ENCODE measurements around the gene STIMATE.

STIMATE gene

DNA sequence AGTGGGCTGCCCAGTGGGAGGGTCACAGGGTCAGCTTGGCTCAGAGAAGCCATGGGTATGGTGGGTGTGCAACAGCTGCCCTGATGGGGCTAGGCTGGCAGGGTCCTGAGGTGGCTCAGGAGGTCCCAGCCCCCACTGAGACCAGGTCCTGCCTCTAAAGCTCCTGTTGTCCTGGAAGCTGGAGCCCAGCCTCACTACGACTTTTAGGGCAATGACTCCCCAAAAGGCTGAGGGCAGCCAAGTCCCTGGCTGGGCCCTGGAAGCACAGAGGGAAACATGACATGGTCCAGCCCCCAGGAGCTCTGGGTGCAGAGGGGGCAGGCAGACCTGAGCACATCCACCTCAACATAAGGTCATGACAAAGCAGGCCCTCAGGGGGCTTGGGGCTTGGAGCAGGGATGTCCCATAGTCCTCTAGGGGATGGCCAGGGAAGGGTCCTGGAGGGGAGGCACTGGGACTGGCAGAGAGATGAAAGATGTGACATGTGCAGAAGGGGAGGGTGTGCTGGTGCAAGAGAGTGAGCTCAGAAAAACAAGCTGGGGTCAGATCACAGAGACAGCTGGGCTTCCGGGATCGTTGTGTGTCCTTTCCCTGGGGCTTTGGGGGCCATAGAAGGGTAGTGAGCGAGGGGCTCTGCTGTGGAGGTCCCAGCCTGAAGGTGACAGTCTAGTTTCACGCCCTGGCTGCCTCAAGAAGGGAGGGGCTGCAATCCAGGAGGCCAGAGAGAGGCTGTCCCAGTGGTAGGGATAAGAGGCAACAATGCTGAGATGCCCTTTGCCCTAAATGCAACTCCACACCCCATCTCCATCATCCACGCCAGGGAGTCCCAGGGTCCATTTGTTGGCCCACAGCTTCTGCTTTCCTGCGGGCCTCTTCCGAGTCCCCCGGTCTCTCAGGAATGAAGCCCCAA, 103.4 kb downstream of the STIMATE start:
- no peak for TF ChIP-seq POLR2AphosphoS5 (IDR thresholded peaks at IDR 0.05; ENCODE audit: low read depth, low read length)
- no peak for TF ChIP-seq FOXP2 (optimal IDR thresholded peaks at IDR 0.05; ENCODE audit: borderline replicate concordance, extremely low read depth, extremely low read length, insufficient read depth)
- TF ChIP-seq SIN3A (IDR thresholded peaks at IDR 0.05; ENCODE audit: borderline replicate concordance, insufficient read depth, low read length), result no peak
- TF ChIP-seq TAF1 (IDR thresholded peaks at IDR 0.05; ENCODE audit: borderline replicate concordance, insufficient read depth, low read length), result no peak
- TF ChIP-seq, protein P1, sequence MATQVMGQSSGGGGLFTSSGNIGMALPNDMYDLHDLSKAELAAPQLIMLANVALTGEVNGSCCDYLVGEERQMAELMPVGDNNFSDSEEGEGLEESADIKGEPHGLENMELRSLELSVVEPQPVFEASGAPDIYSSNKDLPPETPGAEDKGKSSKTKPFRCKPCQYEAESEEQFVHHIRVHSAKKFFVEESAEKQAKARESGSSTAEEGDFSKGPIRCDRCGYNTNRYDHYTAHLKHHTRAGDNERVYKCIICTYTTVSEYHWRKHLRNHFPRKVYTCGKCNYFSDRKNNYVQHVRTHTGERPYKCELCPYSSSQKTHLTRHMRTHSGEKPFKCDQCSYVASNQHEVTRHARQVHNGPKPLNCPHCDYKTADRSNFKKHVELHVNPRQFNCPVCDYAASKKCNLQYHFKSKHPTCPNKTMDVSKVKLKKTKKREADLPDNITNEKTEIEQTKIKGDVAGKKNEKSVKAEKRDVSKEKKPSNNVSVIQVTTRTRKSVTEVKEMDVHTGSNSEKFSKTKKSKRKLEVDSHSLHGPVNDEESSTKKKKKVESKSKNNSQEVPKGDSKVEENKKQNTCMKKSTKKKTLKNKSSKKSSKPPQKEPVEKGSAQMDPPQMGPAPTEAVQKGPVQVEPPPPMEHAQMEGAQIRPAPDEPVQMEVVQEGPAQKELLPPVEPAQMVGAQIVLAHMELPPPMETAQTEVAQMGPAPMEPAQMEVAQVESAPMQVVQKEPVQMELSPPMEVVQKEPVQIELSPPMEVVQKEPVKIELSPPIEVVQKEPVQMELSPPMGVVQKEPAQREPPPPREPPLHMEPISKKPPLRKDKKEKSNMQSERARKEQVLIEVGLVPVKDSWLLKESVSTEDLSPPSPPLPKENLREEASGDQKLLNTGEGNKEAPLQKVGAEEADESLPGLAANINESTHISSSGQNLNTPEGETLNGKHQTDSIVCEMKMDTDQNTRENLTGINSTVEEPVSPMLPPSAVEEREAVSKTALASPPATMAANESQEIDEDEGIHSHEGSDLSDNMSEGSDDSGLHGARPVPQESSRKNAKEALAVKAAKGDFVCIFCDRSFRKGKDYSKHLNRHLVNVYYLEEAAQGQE (IDR thresholded peaks at IDR 0.05; ENCODE audit: insufficient read depth in 1 of 2, low read depth in 2 of 2, low read length in 2 of 2), result no peak

DNA sequence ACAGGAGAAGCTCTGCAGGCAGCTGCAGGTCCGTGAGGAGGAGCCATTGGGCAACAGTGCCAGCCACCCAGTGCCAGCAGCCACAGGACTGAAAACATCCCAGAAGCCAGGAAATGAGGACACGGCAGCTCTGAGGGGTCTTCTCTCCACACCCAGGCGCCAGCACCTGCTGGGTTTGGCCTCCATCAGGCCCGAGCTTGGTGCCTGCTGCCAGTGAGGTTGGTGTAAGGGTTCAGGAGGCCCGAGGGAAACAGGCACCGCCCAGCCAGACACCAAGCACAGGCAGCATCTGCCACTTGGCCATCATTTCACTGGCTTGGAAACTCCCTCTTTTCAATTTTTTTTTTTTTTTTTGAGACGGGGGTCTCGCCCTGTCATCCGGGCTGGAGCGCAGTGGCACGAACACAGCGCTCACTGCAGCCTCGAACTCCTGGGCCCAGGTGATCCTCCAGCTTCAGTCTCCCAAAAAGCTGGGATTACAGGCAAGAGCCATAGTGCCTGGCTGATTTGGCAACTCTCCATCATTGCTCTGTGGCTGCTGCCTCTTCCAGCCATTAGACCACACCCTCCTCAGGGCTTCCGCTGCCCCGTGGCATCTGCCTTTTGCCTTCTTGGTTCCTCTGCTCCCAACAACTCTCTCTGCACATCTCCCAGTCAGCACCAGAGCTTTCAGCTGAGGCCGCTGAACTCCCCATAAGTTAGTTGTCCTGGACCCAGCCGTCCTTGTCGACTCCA, 104.2 kb downstream of the STIMATE start:
- TF ChIP-seq, protein P1 (IDR thresholded peaks at IDR 0.05; ENCODE audit: insufficient read depth in 1 of 2, low read depth in 2 of 2, low read length in 2 of 2), result no peak
- TF ChIP-seq FOXP2 (optimal IDR thresholded peaks at IDR 0.05; ENCODE audit: borderline replicate concordance, extremely low read depth, extremely low read length, insufficient read depth) (no peak), POLR2AphosphoS5 (IDR thresholded peaks at IDR 0.05; ENCODE audit: low read depth, low read length) (no peak), TAF1 (IDR thresholded peaks at IDR 0.05; ENCODE audit: borderline replicate concordance, insufficient read depth, low read length) (no peak), SIN3A (IDR thresholded peaks at IDR 0.05; ENCODE audit: borderline replicate concordance, insufficient read depth, low read length) (no peak)

DNA sequence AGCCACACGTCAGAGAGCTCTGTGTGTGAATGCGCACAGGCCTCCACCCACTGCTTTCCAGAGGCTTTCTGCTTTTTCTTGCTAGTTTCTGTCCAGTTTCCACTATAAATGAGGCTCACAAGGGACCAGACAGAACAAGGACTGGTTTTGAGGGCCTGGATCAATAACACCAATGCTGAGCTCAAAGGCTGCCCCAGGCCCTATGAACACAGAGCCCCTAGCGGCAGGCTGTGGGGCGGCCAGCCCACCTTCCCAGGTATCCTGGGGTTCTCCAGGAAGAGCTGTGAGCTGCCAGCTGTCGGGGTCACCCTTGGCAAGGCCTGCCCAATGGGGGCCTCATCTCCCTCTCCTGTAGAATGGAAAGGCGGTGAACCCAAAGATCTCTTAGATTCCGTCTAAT, 104.9 kb downstream of the STIMATE start:
- TF ChIP-seq, protein P1 (IDR thresholded peaks at IDR 0.05; ENCODE audit: insufficient read depth in 1 of 2, low read depth in 2 of 2, low read length in 2 of 2), result no peak
- no peak for TF ChIP-seq TAF1 (IDR thresholded peaks at IDR 0.05; ENCODE audit: borderline replicate concordance, insufficient read depth, low read length)
- no peak for TF ChIP-seq POLR2AphosphoS5 (IDR thresholded peaks at IDR 0.05; ENCODE audit: low read depth, low read length)
- TF ChIP-seq FOXP2 (optimal IDR thresholded peaks at IDR 0.05; ENCODE audit: borderline replicate concordance, extremely low read depth, extremely low read length, insufficient read depth), result no peak
- TF ChIP-seq SIN3A (IDR thresholded peaks at IDR 0.05; ENCODE audit: borderline replicate concordance, insufficient read depth, low read length), result no peak

DNA sequence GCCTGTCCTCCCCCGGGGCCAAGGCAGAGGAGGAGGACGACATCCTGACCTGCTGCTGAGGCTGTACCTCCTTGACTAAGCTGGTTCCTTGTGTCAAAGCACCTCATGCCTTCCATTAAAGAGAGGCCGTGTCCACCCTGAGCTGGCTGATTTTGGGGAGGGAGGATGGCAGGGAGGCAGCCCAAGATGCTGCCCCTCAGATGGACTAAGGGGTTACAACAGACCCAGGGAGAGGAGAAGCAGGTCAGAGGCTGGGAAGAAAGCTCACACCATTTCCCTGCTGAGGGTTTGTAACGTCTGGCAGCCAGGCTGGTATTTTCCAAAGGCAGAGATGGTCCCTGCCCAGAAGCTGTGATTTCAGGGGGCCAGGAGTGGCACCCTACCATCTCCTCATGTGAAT, 105.4 kb downstream of the STIMATE start:
- TF ChIP-seq SIN3A (IDR thresholded peaks at IDR 0.05; ENCODE audit: borderline replicate concordance, insufficient read depth, low read length) (no peak), TAF1 (IDR thresholded peaks at IDR 0.05; ENCODE audit: borderline replicate concordance, insufficient read depth, low read length) (no peak)

DNA sequence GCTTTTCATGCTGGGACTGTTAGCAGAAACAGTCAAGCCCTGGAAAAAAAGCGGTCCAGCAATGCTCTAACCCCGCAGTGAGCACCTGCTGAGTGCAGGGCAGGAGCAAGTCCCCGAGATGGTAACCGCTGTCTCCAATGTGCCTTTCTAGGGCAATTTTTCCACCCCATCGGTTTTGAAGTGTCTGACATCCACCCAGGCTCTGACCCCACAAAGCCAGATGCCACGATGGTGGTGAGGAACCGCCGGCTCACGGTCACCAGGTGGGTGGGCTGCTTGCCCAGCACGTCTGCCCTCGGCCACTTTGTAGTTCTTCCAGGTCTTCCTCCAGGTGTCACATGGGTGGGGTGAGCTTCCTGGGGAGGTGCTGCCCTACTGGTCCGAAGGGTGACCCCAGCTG, 106.0 kb downstream of the STIMATE start:
- no peak for TF ChIP-seq FOXP2 (optimal IDR thresholded peaks at IDR 0.05; ENCODE audit: borderline replicate concordance, extremely low read depth, extremely low read length, insufficient read depth)
- TF ChIP-seq SIN3A (IDR thresholded peaks at IDR 0.05; ENCODE audit: borderline replicate concordance, insufficient read depth, low read length), result no peak
- no peak for TF ChIP-seq TAF1 (IDR thresholded peaks at IDR 0.05; ENCODE audit: borderline replicate concordance, insufficient read depth, low read length)
- no peak for TF ChIP-seq POLR2AphosphoS5 (IDR thresholded peaks at IDR 0.05; ENCODE audit: low read depth, low read length)
- TF ChIP-seq, protein P1 (IDR thresholded peaks at IDR 0.05; ENCODE audit: insufficient read depth in 1 of 2, low read depth in 2 of 2, low read length in 2 of 2), result no peak
